ENCODE results near the gene CASP2. TPM values are rescaled to one million over a fixed set of nuclear protein-coding genes. Genes with fewer than 3 reads are reported as not detected.

CASP2 gene
- total and polyA plus RNA-seq, 10 of the 15 experiments (the other 5 are each of a cell fraction or from before 2014, with no cell fraction given), result 12.1 to 60.4 (median 26.2) TPM

DNA sequence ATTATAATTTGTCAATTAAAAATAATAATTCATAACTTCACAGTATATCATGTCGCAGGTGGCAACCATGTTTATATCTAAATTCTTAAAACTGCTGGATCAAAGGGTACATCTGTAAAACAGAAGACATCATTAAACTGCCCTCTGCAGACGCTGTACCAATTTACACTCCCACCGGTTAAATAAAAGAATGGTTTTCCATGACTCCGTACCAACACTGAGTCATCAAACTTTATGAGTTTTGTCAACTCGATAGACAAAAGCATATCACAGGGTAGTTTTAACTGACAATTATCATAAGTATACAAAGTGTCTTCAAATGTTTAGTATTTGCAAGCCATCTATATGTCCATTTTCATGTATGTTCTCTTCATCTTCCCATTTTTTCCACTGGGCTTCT lies 30.6 kb upstream of the CASP2 start:
- no peak for DNase-seq (ENCODE audit: low read depth, low spot score)
- ChIA-PET POLR2A (no interaction called here), CTCF (interaction anchor here (0.6 to 1.7 kb wide), 4 partner anchors 48 to 158 kb away, joined by 3 to 7 read pairs (median 4); no protein-coding TSS in a partner anchor), SMC1A (ENCODE audit: uncharacterized antibody, unreplicated experiment) (interaction anchor here (0.6 to 1.9 kb wide), 5 partner anchors 8 to 57 kb away, joined by 3 to 10 read pairs (median 7); no protein-coding TSS in a partner anchor), RAD21 (ENCODE audit: unreplicated experiment) (no interaction called here)
- BruUV-seq (replicated peaks), result no TSS peak
- Histone ChIP-seq H3K4me1 (ENCODE audit: control insufficient read depth, insufficient read depth, low read length) (peaks cover 10% of the 10 kb centered on the region; the same call in 1 of the 2 replicates), H2AFZ (ENCODE audit: control insufficient read depth, low read depth, low read length) (no peak overlapping the region), H3K27ac (ENCODE audit: control insufficient read depth, insufficient read depth) (no peak overlapping the region), H3K4me3 (no peak overlapping the region), H3K36me3 (ENCODE audit: control insufficient read depth in 2 of 2, insufficient read depth in 2 of 2, low read length in 1 of 2) (no peaks in the 10 kb centered on the region), H3K27me3 (replicated peaks in 1 of 2; ENCODE audit: control insufficient read depth in 2 of 2, insufficient read depth in 2 of 2, low read length in 1 of 2) (no peaks in the 10 kb centered on the region), H3K9me3 (replicated peaks; ENCODE audit: control insufficient read depth, insufficient read depth, low read length) (no peaks in the 10 kb centered on the region), H3K9ac (ENCODE audit: control insufficient read depth, insufficient read depth, low read length) (no peak overlapping the region), H3K4me2 (ENCODE audit: control insufficient read depth, insufficient read depth) (no peak overlapping the region), H3K79me2 (ENCODE audit: control insufficient read depth, insufficient read depth, low read length) (no peaks in the 10 kb centered on the region), H4K20me1 (ENCODE audit: control insufficient read depth, insufficient read depth) (no peaks in the 10 kb centered on the region)
- in situ Hi-C loops (cut with MboI), result no loop called here
- ATAC-seq, result no peak
- intact Hi-C loops (cut with micrococcal nuclease; ENCODE audit: unreplicated experiment), result no loop called here
- no peak for TF ChIP-seq RCOR1 (conservative IDR thresholded peaks at IDR 0.05; ENCODE audit: low read depth, low read length)
- no peak for TF ChIP-seq ETV6 (conservative IDR thresholded peaks at IDR 0.05 in 1 of 2, IDR thresholded peaks at IDR 0.05 in 1 of 2; ENCODE audit: borderline replicate concordance in 1 of 2, low read depth in 1 of 2)
- TF ChIP-seq ZNF384 (IDR thresholded peaks at IDR 0.05; ENCODE audit: borderline replicate concordance, low read depth, low read length), result no peak
- TF ChIP-seq BHLHE40 (IDR thresholded peaks at IDR 0.05; ENCODE audit: borderline replicate concordance in 1 of 2, low read depth in 2 of 2, low read length in 1 of 2), result no peak
- TF ChIP-seq ASH2L (IDR thresholded peaks at IDR 0.05; ENCODE audit: borderline replicate concordance, low read depth), result no peak
- TF ChIP-seq HDAC6 (IDR thresholded peaks at IDR 0.05; ENCODE audit: unreplicated experiment), result no peak
- TF ChIP-seq CHD1 (IDR thresholded peaks at IDR 0.05; ENCODE audit: low read depth, low read length), result no peak
- TF ChIP-seq, protein P1, sequence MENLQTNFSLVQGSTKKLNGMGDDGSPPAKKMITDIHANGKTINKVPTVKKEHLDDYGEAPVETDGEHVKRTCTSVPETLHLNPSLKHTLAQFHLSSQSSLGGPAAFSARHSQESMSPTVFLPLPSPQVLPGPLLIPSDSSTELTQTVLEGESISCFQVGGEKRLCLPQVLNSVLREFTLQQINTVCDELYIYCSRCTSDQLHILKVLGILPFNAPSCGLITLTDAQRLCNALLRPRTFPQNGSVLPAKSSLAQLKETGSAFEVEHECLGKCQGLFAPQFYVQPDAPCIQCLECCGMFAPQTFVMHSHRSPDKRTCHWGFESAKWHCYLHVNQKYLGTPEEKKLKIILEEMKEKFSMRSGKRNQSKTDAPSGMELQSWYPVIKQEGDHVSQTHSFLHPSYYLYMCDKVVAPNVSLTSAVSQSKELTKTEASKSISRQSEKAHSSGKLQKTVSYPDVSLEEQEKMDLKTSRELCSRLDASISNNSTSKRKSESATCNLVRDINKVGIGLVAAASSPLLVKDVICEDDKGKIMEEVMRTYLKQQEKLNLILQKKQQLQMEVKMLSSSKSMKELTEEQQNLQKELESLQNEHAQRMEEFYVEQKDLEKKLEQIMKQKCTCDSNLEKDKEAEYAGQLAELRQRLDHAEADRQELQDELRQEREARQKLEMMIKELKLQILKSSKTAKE (IDR thresholded peaks at IDR 0.05; ENCODE audit: low read depth, poor library complexity, severe bottlenecking), result no peak
- 75% methylated on average over 5 of the region's 5 CpGs for WGBS (ENCODE audit: insufficient coverage, insufficient replicate concordance, low lambda C conversion rate, missing lambda C conversion rate)
- no peak for FAIRE-seq
